ENCODE results near the gene HAUS3.
"Not testable (repeated sequence)": the region's sequence is repeated elsewhere in the genome, so short reads cannot be mapped to it uniquely, and the experiment has no call there.

HAUS3 gene

GRCh38 chr4:2219233-2219760, 22.6 kb downstream of the HAUS3 start:
- DNase-seq (no peak), ATAC-seq (no peak)

GRCh38 chr4:2218436-2218835, 23.5 kb downstream of the HAUS3 start:
- ATAC-seq (no peak), DNase-seq (no peak)

GRCh38 chr4:2217726-2218125, 24.2 kb downstream of the HAUS3 start:
- DNase-seq (no peak), ATAC-seq (no peak)

- ATAC-seq (no peak), DNase-seq (no peak)
Observed at GRCh38 chr4:2212831-2213230, 29.1 kb downstream of the HAUS3 start.

- DNase-seq, ATAC-seq: not testable (repeated sequence)
Observed at GRCh38 chr4:2202789-2203188, 39.1 kb downstream of the HAUS3 start.

GRCh38 chr4:2194496-2194895, 47.4 kb downstream of the HAUS3 start:
- DNase-seq (no peak), ATAC-seq (no peak)

- ATAC-seq (no peak), DNase-seq (no peak)
Observed at GRCh38 chr4:2193326-2193725, 48.6 kb downstream of the HAUS3 start.

GRCh38 chr4:2186865-2187172, 55.1 kb downstream of the HAUS3 start:
- DNase-seq (no peak), ATAC-seq (no peak)

- no peak for DNase-seq
- ATAC-seq = no peak
Observed at GRCh38 chr4:2186133-2186864, 55.6 kb downstream of the HAUS3 start.

- ATAC-seq = no peak
Observed at GRCh38 chr4:2183394-2183793, 58.5 kb downstream of the HAUS3 start.

GRCh38 chr4:2182994-2183393, 58.9 kb downstream of the HAUS3 start:
- ATAC-seq = no peak
- DNase-seq = no peak

More at GRCh38 chr4:2183394-2183793, 58.5 kb downstream of the HAUS3 start:
- DNase-seq = no peak

- DNase-seq (no peak), ATAC-seq (no peak)
Observed at GRCh38 chr4:2180410-2180809, 61.5 kb downstream of the HAUS3 start.

GRCh38 chr4:2179717-2180116, 62.2 kb downstream of the HAUS3 start:
- no peak for DNase-seq
- no peak for ATAC-seq

GRCh38 chr4:2178986-2179385, 62.9 kb downstream of the HAUS3 start:
- DNase-seq = no peak
- ATAC-seq = no peak

Data from stimulated activated naive CD8-positive, alpha-beta T cell treated with anti-CD3 and anti-CD28 coated beads, Interleukin-15, Interleukin-2, amounts not matched to agents 100 U/mL and 50 U/mL, for 24 hours (primary cell).